ENCODE measurements around the gene USP26. TPM values are rescaled to one million over a fixed set of nuclear protein-coding genes. Genes with fewer than 3 reads are reported as not detected.
"Not testable (repeated sequence)": the region's sequence is repeated elsewhere in the genome, so short reads cannot be mapped to it uniquely, and the experiment has no call there.

Gene USP26
- polyA plus RNA-seq, 1 experiment: not detected

GRCh38 chrX:133089411-133089810, 7.5 kb downstream of the USP26 start:
- ChIA-PET POLR2A (no interaction called here), CTCF (no interaction called here)
- no peaks in the 10 kb centered on the region for H3K9me3 ChIP-seq (ENCODE audit: control insufficient read depth, insufficient read depth, low read length)
- no peak overlapping the region for H3K4me3 ChIP-seq (ENCODE audit: low read depth, low read length)
- DNase-seq (ENCODE audit: low read depth, low spot score): no peak
- H3K27ac ChIP-seq (ENCODE audit: low read depth, low read length): no peak overlapping the region
- H3K27me3 ChIP-seq (ENCODE audit: control insufficient read depth, insufficient read depth, low read length): no peaks in the 10 kb centered on the region
- TF ChIP-seq, protein P1, sequence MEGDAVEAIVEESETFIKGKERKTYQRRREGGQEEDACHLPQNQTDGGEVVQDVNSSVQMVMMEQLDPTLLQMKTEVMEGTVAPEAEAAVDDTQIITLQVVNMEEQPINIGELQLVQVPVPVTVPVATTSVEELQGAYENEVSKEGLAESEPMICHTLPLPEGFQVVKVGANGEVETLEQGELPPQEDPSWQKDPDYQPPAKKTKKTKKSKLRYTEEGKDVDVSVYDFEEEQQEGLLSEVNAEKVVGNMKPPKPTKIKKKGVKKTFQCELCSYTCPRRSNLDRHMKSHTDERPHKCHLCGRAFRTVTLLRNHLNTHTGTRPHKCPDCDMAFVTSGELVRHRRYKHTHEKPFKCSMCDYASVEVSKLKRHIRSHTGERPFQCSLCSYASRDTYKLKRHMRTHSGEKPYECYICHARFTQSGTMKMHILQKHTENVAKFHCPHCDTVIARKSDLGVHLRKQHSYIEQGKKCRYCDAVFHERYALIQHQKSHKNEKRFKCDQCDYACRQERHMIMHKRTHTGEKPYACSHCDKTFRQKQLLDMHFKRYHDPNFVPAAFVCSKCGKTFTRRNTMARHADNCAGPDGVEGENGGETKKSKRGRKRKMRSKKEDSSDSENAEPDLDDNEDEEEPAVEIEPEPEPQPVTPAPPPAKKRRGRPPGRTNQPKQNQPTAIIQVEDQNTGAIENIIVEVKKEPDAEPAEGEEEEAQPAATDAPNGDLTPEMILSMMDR (IDR thresholded peaks at IDR 0.05; ENCODE audit: low read depth, low read length): no peak

GRCh38 chrX:133085785-133086184, 11.1 kb downstream of the USP26 start:
- Histone ChIP-seq H3K9me3 (ENCODE audit: control insufficient read depth, insufficient read depth, low read length) (no peaks in the 10 kb centered on the region), H3K27me3 (ENCODE audit: control insufficient read depth, insufficient read depth, low read length) (no peaks in the 10 kb centered on the region), H3K27ac (ENCODE audit: low read depth, low read length) (no peak overlapping the region), H3K4me3 (ENCODE audit: low read depth, low read length) (no peak overlapping the region)
- CTCF ChIA-PET: no interaction called here
- no peak for DNase-seq (ENCODE audit: low read depth, low spot score)
- TF ChIP-seq, protein P1 (IDR thresholded peaks at IDR 0.05; ENCODE audit: low read depth, low read length): no peak
- POLR2A ChIA-PET: no interaction called here

GRCh38 chrX:133085056-133085455, 11.9 kb downstream of the USP26 start:
- POLR2A ChIA-PET; DNase-seq (ENCODE audit: low read depth, low spot score); CTCF ChIA-PET: not testable (repeated sequence)

GRCh38 chrX:133083899-133084298, 13.0 kb downstream of the USP26 start:
- no peaks in the 10 kb centered on the region for H3K27me3 ChIP-seq (ENCODE audit: control insufficient read depth, insufficient read depth, low read length)
- ChIA-PET CTCF (no interaction called here), POLR2A (no interaction called here)
- no peak overlapping the region for H3K27ac ChIP-seq (ENCODE audit: low read depth, low read length)
- DNase-seq (ENCODE audit: low read depth, low spot score): no peak
- H3K9me3 ChIP-seq (ENCODE audit: control insufficient read depth, insufficient read depth, low read length): no peaks in the 10 kb centered on the region
- TF ChIP-seq, protein P1 (IDR thresholded peaks at IDR 0.05; ENCODE audit: low read depth, low read length): no peak
- H3K4me3 ChIP-seq (ENCODE audit: low read depth, low read length): no peak overlapping the region

More at GRCh38 chrX:133085056-133085455, 11.9 kb downstream of the USP26 start:
- not testable (repeated sequence) for H3K27me3 ChIP-seq (ENCODE audit: control insufficient read depth, insufficient read depth, low read length); H3K4me3 ChIP-seq (ENCODE audit: low read depth, low read length); H3K27ac ChIP-seq (ENCODE audit: low read depth, low read length); H3K9me3 ChIP-seq (ENCODE audit: control insufficient read depth, insufficient read depth, low read length)

GRCh38 chrX:133081990-133082389, 14.9 kb downstream of the USP26 start:
- ChIA-PET POLR2A (no interaction called here), CTCF (no interaction called here)
- Histone ChIP-seq H3K27ac (ENCODE audit: low read depth, low read length) (no peak overlapping the region), H3K9me3 (ENCODE audit: control insufficient read depth, insufficient read depth, low read length) (no peaks in the 10 kb centered on the region), H3K4me3 (ENCODE audit: low read depth, low read length) (no peak overlapping the region), H3K27me3 (ENCODE audit: control insufficient read depth, insufficient read depth, low read length) (no peaks in the 10 kb centered on the region)
- TF ChIP-seq, protein P1 (IDR thresholded peaks at IDR 0.05; ENCODE audit: low read depth, low read length): no peak
- no peak for DNase-seq (ENCODE audit: low read depth, low spot score)

DNA sequence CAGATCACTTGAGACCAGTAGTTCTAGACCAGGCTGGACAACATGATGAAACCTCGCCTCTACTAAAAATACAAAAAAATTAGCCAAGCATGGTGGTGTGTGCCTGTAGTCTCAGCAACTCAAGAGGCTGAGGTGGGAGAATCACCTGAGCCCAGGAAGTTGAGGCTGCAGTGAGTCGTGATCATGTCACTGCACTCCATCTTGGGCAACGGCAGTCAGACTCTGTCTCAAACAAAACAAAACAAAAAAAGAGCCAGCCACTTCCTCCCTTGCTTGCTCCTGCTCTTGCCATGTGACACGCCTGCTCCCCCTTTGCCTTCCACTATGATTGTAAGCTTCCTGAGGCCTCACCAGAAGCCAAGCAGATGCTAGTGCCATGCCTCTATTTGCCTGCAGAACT, 19.1 kb downstream of the USP26 start:
- POLR2A ChIA-PET; H3K27me3 ChIP-seq (ENCODE audit: control insufficient read depth, insufficient read depth, low read length); H3K4me3 ChIP-seq (ENCODE audit: low read depth, low read length); H3K9me3 ChIP-seq (ENCODE audit: control insufficient read depth, insufficient read depth, low read length); H3K27ac ChIP-seq (ENCODE audit: low read depth, low read length); DNase-seq (ENCODE audit: low read depth, low spot score); CTCF ChIA-PET: not testable (repeated sequence)

Data from AG04450 (cell line).